Measurements from ENCODE around the gene KIAA1217. TPM values are rescaled to one million over a fixed set of nuclear protein-coding genes. Genes with fewer than 3 reads are reported as not detected.

Gene KIAA1217
- total and polyA plus RNA-seq, 2 of the 4 experiments (the other 2 are of a cell fraction) = 3.4 to 4.4 TPM

- Histone ChIP-seq H3K9me3 (ENCODE audit: control insufficient read depth, insufficient read depth, low read length) (no peaks in the 10 kb centered on the region), H3K27ac (ENCODE audit: insufficient read depth, low read length) (no peak overlapping the region), H2AK5ac (ENCODE audit: low read depth, low read length) (no peak overlapping the region), H3K9me1 (ENCODE audit: insufficient read depth, low read length) (no peaks in the 10 kb centered on the region), H3K79me1 (ENCODE audit: low read depth in 1 of 2, low read length in 2 of 2) (no peaks in the 10 kb centered on the region), H4K8ac (ENCODE audit: low read depth in 2 of 2, low read length in 2 of 2) (no peak overlapping the region), H2AFZ (replicated peaks; ENCODE audit: low read length, poor library complexity) (no peak overlapping the region), H3K56ac (ENCODE audit: extremely low read depth, insufficient read depth, low read length) (no peak overlapping the region), H4K5ac (ENCODE audit: low read depth, low read length) (no peak overlapping the region), H3K27me3 (ENCODE audit: control insufficient read depth, insufficient read depth, low read length) (no peaks in the 10 kb centered on the region), H4K20me1 (ENCODE audit: insufficient read depth, low read length) (no peaks in the 10 kb centered on the region), H3K23ac (ENCODE audit: low read depth, low read length) (no peak overlapping the region), H4K91ac (ENCODE audit: insufficient read depth, low read depth, low read length) (no peak overlapping the region), H3K4me3 (ENCODE audit: insufficient read depth, low read depth, low read length) (no peak overlapping the region), H3K18ac (ENCODE audit: low read depth, low read length) (no peak overlapping the region), H3K4ac (ENCODE audit: low read depth, low read length) (no peak overlapping the region), H2BK20ac (ENCODE audit: low read depth, low read length) (no peak overlapping the region), H3K36me3 (ENCODE audit: control insufficient read depth, insufficient read depth, low read length) (no peaks in the 10 kb centered on the region), H3K9ac (ENCODE audit: low read depth, low read length) (no peak overlapping the region), H2BK5ac (ENCODE audit: low read depth, low read length, poor library complexity, severe bottlenecking) (no peak overlapping the region), H3K4me1 (ENCODE audit: control insufficient read depth, insufficient read depth, low read length) (no peaks in the 10 kb centered on the region), H3K4me2 (ENCODE audit: low read depth, low read length) (no peak overlapping the region), H2BK120ac (ENCODE audit: low read depth, low read length) (no peak overlapping the region), H2BK15ac (ENCODE audit: low read depth, low read length) (no peak overlapping the region), H2AK9ac (replicated peaks; ENCODE audit: low read depth, low read length, poor library complexity) (no peak overlapping the region), H3K14ac (replicated peaks; ENCODE audit: low read depth, low read length) (no peak overlapping the region)
- DNase-seq = no peak
- WGBS, 2 experiments (ENCODE audit: extremely low coverage in 2 of 2, insufficient read length in 1 of 2) = no CpG with 5 or more reads among the region's 3 CpGs
- TF ChIP-seq ELK1 (IDR thresholded peaks at IDR 0.05; ENCODE audit: borderline replicate concordance, low read depth, low read length) (no peak), USF2 (IDR thresholded peaks at IDR 0.05; ENCODE audit: low read depth, low read length) (no peak), MAZ (IDR thresholded peaks at IDR 0.05; ENCODE audit: borderline replicate concordance, low read depth, low read length) (no peak), RAD21 (IDR thresholded peaks at IDR 0.05; ENCODE audit: low read length) (no peak), POLR2A (IDR thresholded peaks at IDR 0.05; ENCODE audit: low read depth, low read length) (no peak), NFE2L2 (IDR thresholded peaks at IDR 0.05; ENCODE audit: low read depth, low read length) (no peak), BHLHE40 (IDR thresholded peaks at IDR 0.05; ENCODE audit: low read depth, low read length) (no peak), SMC3 (IDR thresholded peaks at IDR 0.05; ENCODE audit: low read depth, low read length) (no peak)
- ATAC-seq (ENCODE audit: low read depth) = no peak
- BruUV-seq (replicated peaks) = no TSS peak
- in situ Hi-C loops (cut with MboI; ENCODE audit: low sequenced_read_pairs) (no loop called here), intact Hi-C loops (cut with micrococcal nuclease) (no loop called here), dilution Hi-C loops (cut with HindIII; ENCODE audit: low sequenced_read_pairs, unreplicated experiment) (no loop called here)
- CTCF ChIA-PET = no interaction called here
- POLR2A ChIA-PET (ENCODE audit: unreplicated experiment) = no interaction called here
These were observed 52.7 kb downstream of the KIAA1217 start for GRCh38 chr10:24261627-24262026.
